Measurements from ENCODE around the gene CHSY1. TPM values are rescaled to one million over a fixed set of nuclear protein-coding genes. Genes with fewer than 3 reads are reported as not detected.
A peak's percentile ranks its signal among the peaks of the same experiment; 100 is the strongest.

The CHSY1 gene
- total and polyA plus RNA-seq, 10 of the 15 experiments (the other 5 are each of a cell fraction or from before 2014, with no cell fraction given) = 1.4 to 31.2 (median 10.5) TPM

DNA sequence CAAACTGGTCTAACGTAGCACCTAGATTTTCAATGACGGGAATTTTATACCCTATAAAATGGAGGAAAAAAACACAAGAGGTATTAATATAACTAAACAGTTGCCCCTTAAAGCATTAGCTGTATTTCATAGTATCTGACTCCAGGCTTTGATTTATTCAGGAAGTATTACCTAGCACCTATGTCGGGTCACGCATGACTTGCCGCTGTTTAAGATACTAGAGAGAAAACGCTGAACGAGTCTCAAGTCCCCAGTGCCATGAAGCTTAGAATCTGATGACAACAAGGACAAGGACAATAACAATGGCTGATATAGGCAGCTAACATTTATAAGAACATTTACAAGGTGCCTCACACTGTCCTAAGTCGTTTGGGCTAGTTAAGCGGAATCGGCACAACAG, 41.3 kb upstream of the CHSY1 start (continued):
- TF ChIP-seq MLLT1 (IDR thresholded peaks at IDR 0.05) (no peak), KAT2A (conservative IDR thresholded peaks at IDR 0.05; ENCODE audit: control insufficient read depth, low read depth, low read length) (no peak), NR2F1 (conservative IDR thresholded peaks at IDR 0.05) (no peak), CTCF (IDR thresholded peaks at IDR 0.05 in 2 of 3, conservative IDR thresholded peaks at IDR 0.05 in 1 of 3; ENCODE audit: control insufficient read depth in 2 of 3, extremely low read depth in 1 of 3, insufficient read depth in 1 of 3, low read depth in 3 of 3, low read length in 3 of 3) (no peak), POLR2A (IDR thresholded peaks at IDR 0.05; ENCODE audit: low read depth, low read length) (no peak), RAD21 (IDR thresholded peaks at IDR 0.05; ENCODE audit: insufficient read depth, low read depth, low read length) (no peak), SIN3A (IDR thresholded peaks at IDR 0.05; ENCODE audit: low read depth, low read length) (peak; percentile 45; the same call in 1 of the 2 replicates), MTA2 (IDR thresholded peaks at IDR 0.05; ENCODE audit: low read depth) (no peak), MYB (IDR thresholded peaks at IDR 0.05; ENCODE audit: borderline replicate concordance, low read depth, low read length) (no peak)

All from GM12878 (cell line).